EL (cell line): Measurements from ENCODE around the gene DCTN5.
A peak's percentile ranks its signal among the peaks of the same experiment; 100 is the strongest.

Source experiments
- DNase-seq: peaks from one replicate; pipeline ENCODE4 v3.0.0-alpha.2; 2016

The DCTN5 gene

GRCh38 chr16:23666571-23667354 lies 25.5 kb downstream of the DCTN5 start:
- no peak for DNase-seq

GRCh38 chr16:23667355-23667659 lies 26.0 kb downstream of the DCTN5 start:
- no peak for DNase-seq

GRCh38 chr16:23668225-23668624 lies 27.0 kb downstream of the DCTN5 start:
- no peak for DNase-seq

- no peak for DNase-seq
Measured at GRCh38 chr16:23668873-23669272, 27.6 kb downstream of the DCTN5 start.

DNA sequence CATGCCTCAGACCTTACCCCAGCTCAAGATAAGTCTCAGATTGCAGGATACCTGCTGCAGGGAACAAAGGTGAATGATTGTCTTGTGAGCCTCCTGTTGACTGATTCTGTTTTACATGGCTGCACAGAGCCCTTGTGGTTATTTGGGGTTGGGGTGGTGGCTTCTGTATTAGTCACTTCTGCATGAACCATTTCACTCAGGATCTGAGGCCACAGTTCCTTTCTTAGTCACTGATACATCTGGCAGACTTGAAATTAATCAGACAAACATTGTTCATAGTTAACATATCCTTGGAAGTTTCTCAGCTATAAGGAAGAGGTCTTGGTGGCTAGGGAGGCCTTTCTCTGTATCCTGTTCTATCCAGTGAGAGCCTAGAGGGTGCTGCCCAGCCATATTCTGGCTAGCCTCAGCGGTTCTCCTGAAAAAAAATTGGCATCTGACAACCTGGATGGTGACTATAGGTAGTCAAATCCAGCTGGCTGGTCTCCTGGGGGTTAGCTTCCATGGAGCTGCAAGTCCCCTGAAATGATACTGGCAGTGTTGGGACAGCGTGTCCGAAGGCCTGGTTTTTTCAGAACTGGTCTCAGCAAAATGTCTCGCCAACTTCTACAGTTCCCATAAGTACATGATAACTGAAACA lies 29.0 kb downstream of the DCTN5 start:
- DNase-seq: peak; percentile 84

- DNase-seq: no peak
Measured at GRCh38 chr16:23673971-23674614, 32.8 kb downstream of the DCTN5 start.

DNA sequence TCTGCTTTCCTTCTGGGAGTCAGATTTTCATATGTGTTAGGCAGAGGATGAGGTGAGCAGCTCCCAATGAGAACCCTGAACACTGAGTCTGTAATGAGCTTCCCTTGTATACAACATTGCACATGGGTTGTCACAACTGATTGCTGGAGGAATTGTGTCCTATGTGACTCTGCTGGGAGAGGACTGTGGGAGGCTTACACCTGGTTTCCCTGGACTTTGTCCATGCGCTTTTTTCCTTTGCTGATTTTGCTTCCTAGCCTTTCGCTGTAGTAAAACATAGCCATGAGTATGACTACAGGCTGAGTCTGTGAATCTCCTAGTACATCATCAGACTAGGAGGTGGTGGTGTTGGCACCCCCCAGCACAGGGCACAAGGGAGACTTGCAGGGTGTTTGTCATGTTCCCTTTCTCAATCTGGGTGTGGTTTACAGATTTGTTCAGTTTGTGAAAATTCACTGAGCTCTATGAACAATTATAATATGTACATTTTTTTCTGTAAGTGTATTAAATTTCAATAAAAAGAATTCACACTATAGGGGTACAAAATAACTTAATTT lies 35.7 kb downstream of the DCTN5 start:
- DNase-seq: no peak

- DNase-seq: peak; percentile 91
Measured at GRCh38 chr16:23678430-23679273, 37.4 kb downstream of the DCTN5 start, which contains the start of gene PLK1. TSS of gene PLK1 (plus strand) at chr16:23678889. CDS start at chr16:23678933, 44 bp downstream.

DNA sequence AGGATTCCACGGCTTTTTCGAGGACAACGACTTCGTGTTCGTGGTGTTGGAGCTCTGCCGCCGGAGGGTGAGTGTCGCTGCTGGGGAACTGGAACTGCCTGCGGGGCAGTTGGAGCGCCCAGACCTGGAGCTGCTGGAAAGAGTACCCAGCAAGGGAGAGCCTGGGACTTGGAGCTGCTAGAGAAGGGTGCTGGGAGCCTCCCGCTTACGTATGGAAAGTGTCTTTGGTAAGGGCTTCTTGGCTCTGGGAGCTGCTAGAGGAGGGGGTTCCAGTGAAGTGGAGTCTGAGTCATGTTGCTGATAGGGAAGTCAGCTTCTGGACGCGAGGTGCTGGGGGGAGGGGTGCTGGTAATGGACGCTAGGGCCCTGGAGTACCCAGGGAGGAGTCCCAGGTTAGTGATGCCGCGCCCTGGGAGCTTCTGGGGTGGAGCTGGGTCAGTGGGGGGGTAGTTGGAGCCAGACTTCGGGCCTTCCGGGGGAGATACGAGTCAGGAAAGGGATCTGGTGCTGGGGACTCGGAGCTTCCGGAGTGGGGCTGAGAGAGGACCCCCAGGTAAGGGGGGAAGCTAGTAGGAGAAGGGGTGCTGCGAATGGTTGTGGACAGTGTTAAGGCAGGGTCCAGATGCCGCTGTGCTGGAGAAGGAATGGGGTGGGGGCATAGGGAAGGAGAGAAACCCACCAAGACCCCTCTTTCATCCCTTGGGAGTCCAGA lies 38.2 kb downstream of the DCTN5 start:
- DNase-seq: peak; percentile 60

- DNase-seq: no peak
Measured at GRCh38 chr16:23679986-23680336, 38.7 kb downstream of the DCTN5 start.

GRCh38 chr16:23682181-23682580 lies 40.9 kb downstream of the DCTN5 start:
- peak; percentile 18 for DNase-seq

- DNase-seq: no peak
Measured at GRCh38 chr16:23683487-23683886, 42.2 kb downstream of the DCTN5 start.

DNA sequence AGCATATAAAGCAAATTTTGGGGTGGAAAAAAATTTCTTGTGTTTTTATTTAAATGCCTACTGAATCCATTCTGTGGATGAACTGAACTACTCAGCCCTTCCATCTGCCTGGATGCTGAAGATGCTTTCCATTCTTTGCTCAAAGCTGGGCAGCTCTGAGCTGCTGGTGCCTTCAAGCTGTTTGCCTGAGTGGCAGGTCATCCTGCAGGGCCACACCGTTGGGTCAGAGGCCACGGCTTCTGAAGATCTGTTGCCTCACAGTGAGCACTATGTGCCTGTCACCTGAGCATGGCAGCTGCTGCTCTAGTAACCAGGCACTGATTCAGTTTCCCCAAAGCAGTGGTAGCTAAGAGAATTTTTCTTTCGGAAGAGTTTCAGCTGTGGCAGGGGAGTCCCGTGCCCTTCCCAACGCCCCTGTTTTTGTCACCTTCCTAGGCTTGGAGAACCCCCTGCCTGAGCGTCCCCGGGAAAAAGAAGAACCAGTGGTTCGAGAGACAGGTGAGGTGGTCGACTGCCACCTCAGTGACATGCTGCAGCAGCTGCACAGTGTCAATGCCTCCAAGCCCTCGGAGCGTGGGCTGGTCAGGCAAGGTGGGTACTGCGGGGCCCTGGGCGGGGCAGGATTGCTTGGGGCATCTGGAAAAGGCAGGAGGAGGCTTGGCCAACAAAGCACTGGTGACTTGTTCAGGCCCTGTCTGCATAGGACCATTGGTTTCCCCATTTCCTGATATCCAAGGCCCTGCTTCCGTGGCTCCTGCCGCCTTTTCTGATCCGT lies 46.0 kb downstream of the DCTN5 start:
- no peak for DNase-seq

DNA sequence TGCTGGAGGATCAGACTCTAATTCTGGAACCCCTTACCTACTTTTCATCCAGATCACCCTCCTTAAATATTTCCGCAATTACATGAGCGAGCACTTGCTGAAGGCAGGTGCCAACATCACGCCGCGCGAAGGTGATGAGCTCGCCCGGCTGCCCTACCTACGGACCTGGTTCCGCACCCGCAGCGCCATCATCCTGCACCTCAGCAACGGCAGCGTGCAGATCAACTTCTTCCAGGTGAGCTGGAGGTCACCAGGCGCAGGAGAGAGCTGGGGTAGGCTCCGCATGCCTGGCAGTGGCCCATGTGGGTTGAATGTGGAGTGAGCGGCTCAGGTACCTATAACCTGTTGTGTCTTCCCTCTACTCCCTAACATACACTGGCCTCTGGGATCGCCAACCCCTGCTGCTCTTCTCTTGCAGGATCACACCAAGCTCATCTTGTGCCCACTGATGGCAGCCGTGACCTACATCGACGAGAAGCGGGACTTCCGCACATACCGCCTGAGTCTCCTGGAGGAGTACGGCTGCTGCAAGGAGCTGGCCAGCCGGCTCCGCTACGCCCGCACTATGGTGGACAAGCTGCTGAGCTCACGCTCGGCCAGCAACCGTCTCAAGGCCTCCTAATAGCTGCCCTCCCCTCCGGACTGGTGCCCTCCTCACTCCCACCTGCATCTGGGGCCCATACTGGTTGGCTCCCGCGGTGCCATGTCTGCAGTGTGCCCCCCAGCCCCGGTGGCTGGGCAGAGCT lies 48.3 kb downstream of the DCTN5 start:
- DNase-seq: no peak

DNA sequence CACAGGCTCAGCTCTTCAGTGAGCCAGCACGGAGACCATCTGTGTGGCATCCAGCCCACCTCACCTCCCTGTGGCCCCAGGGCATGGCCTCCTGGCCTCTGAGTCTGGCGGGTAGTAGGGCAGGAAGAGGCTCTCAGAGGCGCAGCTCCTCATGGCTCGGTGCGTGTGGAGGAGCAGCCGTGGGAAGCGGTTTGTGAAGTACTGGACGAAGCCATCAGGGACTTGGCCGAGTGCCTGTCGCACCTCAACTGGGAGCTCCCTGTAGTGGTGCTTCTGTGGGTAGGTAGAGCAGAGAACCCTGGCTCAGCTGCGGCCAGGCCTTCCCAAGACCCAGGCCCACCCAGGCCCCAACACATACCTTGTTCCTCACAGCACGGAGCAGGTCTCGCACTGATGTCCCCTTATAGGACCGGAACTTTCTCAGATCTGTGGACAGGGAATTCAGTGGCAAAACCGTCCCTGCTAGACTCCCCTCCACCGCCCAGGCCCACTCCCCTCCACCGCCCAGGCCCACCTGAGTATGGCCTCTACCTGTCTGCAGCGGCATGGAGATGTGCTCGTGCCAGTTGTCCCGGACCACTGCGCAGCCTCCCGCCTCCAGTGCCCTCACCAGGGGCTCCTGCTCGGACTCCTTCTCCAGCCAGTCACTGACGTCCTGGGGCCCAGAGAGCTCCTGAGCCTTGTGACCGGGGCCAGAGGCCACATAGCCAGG lies 49.7 kb downstream of the DCTN5 start:
- no peak for DNase-seq

- peak; percentile 66 for DNase-seq
Measured at GRCh38 chr16:23691483-23692189, 50.4 kb downstream of the DCTN5 start.

GRCh38 chr16:23692190-23692837 lies 51.0 kb downstream of the DCTN5 start:
- no peak for DNase-seq

DNA sequence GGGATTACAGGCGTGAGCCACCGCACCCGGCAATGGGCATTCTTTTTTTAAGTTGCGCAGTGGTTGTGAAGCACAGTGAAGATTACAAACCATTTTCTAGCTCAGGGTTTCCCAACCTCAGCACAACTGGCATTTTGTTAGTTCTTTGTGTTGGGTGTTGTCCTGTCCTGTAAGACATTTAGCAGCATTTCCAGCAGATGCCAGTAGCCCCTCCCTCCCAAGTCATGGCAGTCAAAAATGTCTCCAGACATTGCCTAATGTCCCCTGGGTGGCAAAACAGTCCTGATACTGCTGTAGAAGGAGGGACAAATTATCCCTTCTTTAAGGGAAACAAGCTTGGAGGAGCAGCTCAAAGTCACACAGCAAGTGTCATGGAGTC lies 53.0 kb downstream of the DCTN5 start:
- no peak for DNase-seq
